ENCODE measurements around the gene ANXA6.

ANXA6 gene

GRCh38 chr5:151077967-151078366 lies 79.6 kb downstream of the ANXA6 start:
- H3K4me3 ChIP-seq (ENCODE audit: low read depth, low read length) = no peak overlapping the region
- in situ Hi-C loops (cut with HindIII; ENCODE audit: low sequenced_read_pairs) = no loop called here
- TF ChIP-seq CTCF (IDR thresholded peaks at IDR 0.05; ENCODE audit: low read depth, low read length) = no peak
- no peak for DNase-seq (ENCODE audit: low read depth, low spot score)

GRCh38 chr5:151077419-151077818 lies 80.2 kb downstream of the ANXA6 start:
- no peak for DNase-seq (ENCODE audit: low read depth, low spot score)
- no peak for TF ChIP-seq CTCF (IDR thresholded peaks at IDR 0.05; ENCODE audit: low read depth, low read length)
- H3K4me3 ChIP-seq (ENCODE audit: low read depth, low read length) = no peak overlapping the region
- in situ Hi-C loops (cut with HindIII; ENCODE audit: low sequenced_read_pairs) = no loop called here

- DNase-seq (ENCODE audit: low read depth, low spot score) = no peak
- in situ Hi-C loops (cut with HindIII; ENCODE audit: low sequenced_read_pairs) = no loop called here
- no peak overlapping the region for H3K4me3 ChIP-seq (ENCODE audit: low read depth, low read length)
- TF ChIP-seq CTCF (IDR thresholded peaks at IDR 0.05; ENCODE audit: low read depth, low read length) = no peak
Measured at GRCh38 chr5:151076616-151077015, 81.0 kb downstream of the ANXA6 start.

GRCh38 chr5:151075698-151076331 lies 81.8 kb downstream of the ANXA6 start:
- no peak for TF ChIP-seq CTCF (IDR thresholded peaks at IDR 0.05; ENCODE audit: low read depth, low read length)
- DNase-seq (ENCODE audit: low read depth, low spot score) = no peak
- in situ Hi-C loops (cut with HindIII; ENCODE audit: low sequenced_read_pairs) = no loop called here
- no peak overlapping the region for H3K4me3 ChIP-seq (ENCODE audit: low read depth, low read length)

- no peak overlapping the region for H3K4me3 ChIP-seq (ENCODE audit: low read depth, low read length)
- no peak for DNase-seq (ENCODE audit: low read depth, low spot score)
- in situ Hi-C loops (cut with HindIII; ENCODE audit: low sequenced_read_pairs) = no loop called here
- no peak for TF ChIP-seq CTCF (IDR thresholded peaks at IDR 0.05; ENCODE audit: low read depth, low read length)
Measured at GRCh38 chr5:151074557-151074956, 83.0 kb downstream of the ANXA6 start.

- in situ Hi-C loops (cut with HindIII; ENCODE audit: low sequenced_read_pairs) = no loop called here
- H3K4me3 ChIP-seq (ENCODE audit: low read depth, low read length) = no peak overlapping the region
- TF ChIP-seq CTCF (IDR thresholded peaks at IDR 0.05; ENCODE audit: low read depth, low read length) = no peak
- DNase-seq (ENCODE audit: low read depth, low spot score) = no peak
Measured at GRCh38 chr5:151073280-151073679, 84.3 kb downstream of the ANXA6 start.
